Body of pancreas (tissue), 4 donors: ENCODE measurements around the gene FASTK. TPM values are rescaled to one million over a fixed set of nuclear protein-coding genes. Genes with fewer than 3 reads are reported as not detected.

Source experiments
- ATAC-seq: fragments of 150-250 bp; one replicate; pipeline ENCODE4 v1.9.1; 2016
- DNase-seq, 4 donors: peaks; one replicate each; pipeline ENCODE4 v3.0.0-alpha.2; 2019
- H3K27ac ChIP-seq, 4 donors: fragments of 200-600 bp; sonication (generic); 1 replicate in 3 of 4; 2 replicates in 1 of 4; pipeline versions ENCODE4 v1.5.1 to v1.6.1; 2016 to 2019; ENCODE audit warnings: mild to moderate bottlenecking in 1 of 4, mixed read lengths in 1 of 4, moderate library complexity in 1 of 4
- H3K27me3 ChIP-seq, 2 donors: fragments of 200-600 bp; sonication (generic); one replicate each; pipeline ENCODE4 v1.6.0; 2016; ENCODE audit warnings: mild to moderate bottlenecking in 1 of 2
- H3K36me3 ChIP-seq, 2 donors: fragments of 200-600 bp; sonication (generic); replicated peaks in 1 of 2; 2 replicates each; pipeline ENCODE4 v1.5.1; 2016; ENCODE audit warnings: low read depth in 2 of 2; ENCODE audit not compliant: insufficient read depth in 1 of 2
- H3K4me1 ChIP-seq: fragments of 200-600 bp; sonication (generic); one replicate; pipeline ENCODE4 v1.6.0; 2016
- H3K4me3 ChIP-seq, 2 donors: fragments of 200-600 bp; sonication (generic); 1 replicate in 1 of 2; 2 replicates in 1 of 2; pipeline ENCODE4 v1.5.1; 2016 to 2019
- H3K9me3 ChIP-seq, 3 donors: fragments of 200-600 bp; sonication (generic); 1 replicate in 2 of 3; 2 replicates in 1 of 3; pipeline ENCODE4 v1.5.1; 2016
- CTCF ChIP-seq, 7 experiments: fragments of 450-650 bp in 4 of 7; fragments of 200-600 bp in 3 of 7; sonication (generic) in 3 of 7; IDR thresholded peaks; one replicate each; pipeline ENCODE4 v1.5.1; 2016 to 2019; ENCODE audit warnings: antibody characterized with exemption in 7 of 7
- POLR2A ChIP-seq, 3 donors: fragments of 450-650 bp; IDR thresholded peaks; one replicate each; pipeline ENCODE4 v1.6.1; 2016; ENCODE audit warnings: antibody characterized with exemption in 3 of 3, mild to moderate bottlenecking in 2 of 3
- WGBS, 2 donors: methylation state at CpG; one replicate each; pipeline ENCODE4 v1.1.5; 2017; 5-methylcytosine and 5-hydroxymethylcytosine counted together
- intact Hi-C: fragments of 100-400 bp; cut with DNase I; formaldehyde crosslinking; loops from one replicate; pipeline ENCODE4 v1.15.1; 2023
- total RNA-seq, 2 donors: library from RNA; depleted of rRNA; stranded (reverse); fragments of >200 nt; gene quantifications; one replicate each; pipeline ENCODE4 v1.1.0, GENCODE V29; 2016

Gene FASTK
- total RNA-seq, 2 donors from 2014 or later, result 60.7 to 201 TPM

GRCh38 chr7:151120896-151121295 lies 40.3 kb upstream of the FASTK start:
- TF ChIP-seq CTCF (IDR thresholded peaks at IDR 0.05), result no peak
- TF ChIP-seq POLR2A (IDR thresholded peaks at IDR 0.05), result no peak
- Histone ChIP-seq H3K9me3 (no peaks in the 10 kb centered on the region), H3K4me1 (peaks cover 13% of the 10 kb centered on the region), H3K27me3 (no peaks in the 10 kb centered on the region), H3K36me3 (peaks cover 0 to 20% of the 10 kb centered on the region in 2 donors), H3K27ac (no peak overlapping the region), H3K4me3 (no peak overlapping the region)
- DNase-seq, result no peak
- WGBS, 2 donors, result 86 to 89% methylated on average over 16 to 22 of the region's 22 CpGs
- no peak for ATAC-seq
- intact Hi-C loops, result loop anchor here (10.0 kb wide), 1 partner anchor 184 kb away; no protein-coding TSS in a partner anchor

GRCh38 chr7:151119902-151120301 lies 39.3 kb upstream of the FASTK start:
- ATAC-seq, result no peak
- H3K4me1 ChIP-seq, result peaks cover 18% of the 10 kb centered on the region
- DNase-seq, result no peak
- intact Hi-C loops, result loop anchor here (10.0 kb wide), 2 partner anchors 185 to 225 kb away; no protein-coding TSS in a partner anchor
- H3K9me3 ChIP-seq, result no peaks in the 10 kb centered on the region
- no peak for TF ChIP-seq CTCF (IDR thresholded peaks at IDR 0.05)
- no peak for TF ChIP-seq POLR2A (IDR thresholded peaks at IDR 0.05)
- no peak overlapping the region for H3K4me3 ChIP-seq
- H3K27me3 ChIP-seq, result no peaks in the 10 kb centered on the region
- H3K27ac ChIP-seq, result no peak overlapping the region
- peaks cover 0 to 20% of the 10 kb centered on the region in 2 donors for H3K36me3 ChIP-seq
- 93 to 95% methylated on average over 27 of the region's 27 CpGs for WGBS, 2 donors

- TF ChIP-seq CTCF (IDR thresholded peaks at IDR 0.05) (no peak), POLR2A (IDR thresholded peaks at IDR 0.05) (no peak)
- H3K27me3 ChIP-seq, result no peaks in the 10 kb centered on the region
- no peak overlapping the region for H3K4me3 ChIP-seq
- no peaks in the 10 kb centered on the region for H3K9me3 ChIP-seq
- intact Hi-C loops, result loop anchor here (10.0 kb wide), 1 partner anchor 224 kb away; no protein-coding TSS in a partner anchor
- peaks cover 18% of the 10 kb centered on the region for H3K4me1 ChIP-seq
- DNase-seq (no peak), ATAC-seq (no peak)
- WGBS, 2 donors, result 88 to 94% methylated on average over 4 to 13 of the region's 13 CpGs
- peaks cover 0 to 20% of the 10 kb centered on the region in 2 donors for H3K36me3 ChIP-seq
- no peak overlapping the region for H3K27ac ChIP-seq
Observed at GRCh38 chr7:151119055-151119415, 38.4 kb upstream of the FASTK start.

- H3K27ac ChIP-seq, result no peak overlapping the region
- no peaks in the 10 kb centered on the region for H3K9me3 ChIP-seq
- DNase-seq (no peak), ATAC-seq (no peak)
- H3K36me3 ChIP-seq, result peaks cover 0 to 20% of the 10 kb centered on the region in 2 donors
- no peak overlapping the region for H3K4me3 ChIP-seq
- WGBS, 2 donors, result 91% methylated on average over 21 to 36 of the region's 38 CpGs
- TF ChIP-seq CTCF (IDR thresholded peaks at IDR 0.05) (no peak), POLR2A (IDR thresholded peaks at IDR 0.05) (no peak)
- intact Hi-C loops, result loop anchor here (10.0 kb wide), 1 partner anchor 224 kb away; no protein-coding TSS in a partner anchor
- no peaks in the 10 kb centered on the region for H3K27me3 ChIP-seq
- peaks cover 22% of the 10 kb centered on the region for H3K4me1 ChIP-seq
Observed at GRCh38 chr7:151118108-151119054, 37.8 kb upstream of the FASTK start.
